NCI-H1105 treated with DMSO at 0.1 percent for 48 hours (cell line): ENCODE data around the gene ANKRD40.
"Not testable (repeated sequence)": the region's sequence is repeated elsewhere in the genome, so short reads cannot be mapped to it uniquely, and the experiment has no call there.

ENCODE experiments used
- DNase-seq: peaks from one replicate; lab custom pipeline; 2025; lab: John Stamatoyannopoulos, UW

ANKRD40 gene

GRCh38 chr17:50685691-50686493 lies 21.8 kb downstream of the ANKRD40 start:
- no peak for DNase-seq

DNA sequence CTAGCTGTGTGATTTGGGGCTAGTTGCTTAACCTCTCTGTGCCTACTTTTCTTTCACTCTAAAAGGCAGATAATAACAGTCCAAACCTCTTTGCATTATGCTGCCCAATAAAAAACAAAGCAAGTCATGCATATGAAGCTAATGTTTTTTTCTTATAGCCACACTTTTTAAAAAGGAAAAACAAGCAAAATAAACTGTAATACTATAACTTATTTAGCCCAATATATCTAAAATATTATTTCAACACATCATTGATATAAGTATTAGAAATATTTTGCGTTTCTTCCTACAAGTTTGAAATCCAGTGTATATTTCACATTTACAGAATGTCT lies 22.4 kb downstream of the ANKRD40 start:
- DNase-seq = no peak

DNA sequence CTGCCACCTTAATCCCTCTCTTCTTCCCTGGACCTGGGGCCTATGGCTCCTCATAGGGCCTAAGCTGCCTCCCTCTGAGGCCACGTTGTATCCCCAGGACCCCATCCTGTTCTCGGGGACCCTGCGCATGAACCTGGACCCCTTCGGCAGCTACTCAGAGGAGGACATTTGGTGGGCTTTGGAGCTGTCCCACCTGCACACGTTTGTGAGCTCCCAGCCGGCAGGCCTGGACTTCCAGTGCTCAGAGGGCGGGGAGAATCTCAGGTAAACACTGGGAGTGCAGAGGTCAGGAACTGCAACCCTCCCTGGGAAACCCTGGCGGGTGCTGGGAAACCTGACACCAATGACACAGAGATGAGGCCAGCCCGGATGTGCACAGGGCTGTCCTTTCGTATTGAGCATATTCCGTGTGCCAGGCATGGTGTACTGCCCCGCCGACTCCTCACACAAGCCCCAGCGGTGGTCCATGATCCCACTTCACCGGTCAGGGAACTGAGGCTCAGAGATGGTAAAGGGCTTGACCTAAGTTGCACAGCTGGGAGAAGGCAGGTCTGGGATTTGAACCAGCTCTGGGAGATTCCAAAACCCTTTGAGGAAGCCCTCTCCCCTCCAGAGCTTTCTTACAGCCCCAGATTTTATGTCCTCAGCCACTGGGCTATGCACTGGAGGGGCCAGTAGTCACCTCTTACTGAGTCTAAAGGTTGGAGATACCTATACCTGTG lies 22.9 kb downstream of the ANKRD40 start:
- no peak for DNase-seq

- no peak for DNase-seq
These were observed 23.5 kb downstream of the ANKRD40 start for GRCh38 chr17:50684288-50684611.

DNA sequence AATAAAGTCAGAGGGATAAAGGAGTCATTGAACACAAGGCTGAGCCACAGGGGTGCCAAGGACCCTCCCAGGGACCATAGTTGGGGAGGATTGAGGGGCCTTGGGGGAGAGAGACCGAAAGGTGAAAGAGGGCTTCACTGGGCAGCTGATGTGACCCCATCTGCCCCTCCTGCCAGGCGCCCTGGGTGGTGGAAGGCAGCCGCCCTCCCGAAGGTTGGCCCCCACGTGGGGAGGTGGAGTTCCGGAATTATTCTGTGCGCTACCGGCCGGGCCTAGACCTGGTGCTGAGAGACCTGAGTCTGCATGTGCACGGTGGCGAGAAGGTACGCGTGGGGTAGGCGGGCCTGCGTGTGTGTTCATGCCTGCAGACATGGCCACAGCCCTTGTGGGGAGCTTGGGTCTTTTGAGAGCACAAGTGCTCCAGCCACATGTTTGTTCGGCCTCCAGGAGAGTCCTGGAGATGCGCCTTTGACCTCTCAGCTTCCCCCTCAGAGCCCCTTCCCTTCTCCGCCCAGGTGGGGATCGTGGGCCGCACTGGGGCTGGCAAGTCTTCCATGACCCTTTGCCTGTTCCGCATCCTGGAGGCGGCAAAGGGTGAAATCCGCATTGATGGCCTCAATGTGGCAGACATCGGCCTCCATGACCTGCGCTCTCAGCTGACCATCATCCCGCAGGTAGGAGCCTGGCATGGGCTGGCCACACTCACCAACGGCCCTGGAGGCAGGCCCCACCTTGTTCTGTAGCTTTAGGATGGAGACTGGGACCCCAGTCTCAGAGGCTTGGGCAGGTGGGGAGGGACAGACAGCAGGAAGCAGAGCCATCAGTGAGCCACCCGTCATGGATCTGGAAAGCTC lies 24.1 kb downstream of the ANKRD40 start:
- DNase-seq = no peak

DNA sequence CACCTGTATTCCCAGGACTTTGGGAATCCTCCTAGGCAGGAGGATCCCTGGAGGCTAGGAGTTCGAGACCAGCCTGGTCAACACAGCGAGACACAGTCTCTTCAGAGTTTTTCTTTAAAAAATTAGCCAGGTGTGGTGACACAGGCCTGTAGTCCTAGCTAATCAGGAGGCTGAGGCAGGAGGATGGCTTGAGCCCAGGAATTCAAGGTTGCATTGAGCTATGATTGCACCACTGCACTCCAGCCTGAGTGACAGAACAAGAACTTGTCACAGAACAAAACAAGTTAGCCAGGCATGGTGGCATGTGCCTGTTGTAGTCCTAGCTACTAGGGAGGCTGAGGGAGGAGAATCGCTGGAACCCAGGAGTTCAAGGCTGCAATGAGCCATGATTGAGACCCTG lies 24.8 kb downstream of the ANKRD40 start:
- DNase-seq = no peak

GRCh38 chr17:50682441-50682840 lies 25.3 kb downstream of the ANKRD40 start:
- no peak for DNase-seq

GRCh38 chr17:50681263-50682200 lies 26.2 kb downstream of the ANKRD40 start:
- DNase-seq = no peak

DNA sequence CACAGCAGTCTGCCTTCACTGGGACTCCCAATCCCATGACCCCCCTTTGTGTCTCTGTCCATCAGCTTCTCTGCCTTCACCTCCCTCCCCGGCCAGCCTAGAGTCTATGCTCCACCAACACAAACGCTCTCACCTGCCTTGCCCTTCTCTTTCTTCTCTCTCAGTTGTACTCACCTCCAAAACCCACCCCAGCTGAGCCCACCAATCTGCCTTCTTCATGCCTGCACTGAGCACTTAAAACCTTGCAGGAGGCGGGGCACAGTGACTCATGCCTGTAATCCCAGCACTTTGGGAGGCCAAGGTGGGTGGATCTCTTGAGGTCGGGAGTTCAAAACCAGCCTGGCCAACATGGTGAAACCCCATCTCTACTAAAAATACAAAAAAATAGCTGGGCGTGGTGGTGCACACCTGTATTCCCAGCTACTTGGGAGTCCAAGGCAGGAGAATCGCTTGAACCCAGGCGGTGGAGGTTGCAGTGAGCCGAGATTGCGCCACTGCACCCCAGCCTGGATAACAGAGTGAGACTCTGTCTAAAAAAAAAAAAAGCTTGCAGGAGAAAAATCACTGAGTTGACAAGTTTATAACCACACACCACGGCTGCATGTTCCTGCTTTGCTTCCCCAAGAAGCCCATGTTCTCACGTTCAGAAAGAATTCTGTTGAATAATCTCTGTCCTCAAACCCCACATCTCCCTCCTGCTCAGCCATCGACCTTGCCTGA lies 27.0 kb downstream of the ANKRD40 start:
- DNase-seq = not testable (repeated sequence)

DNA sequence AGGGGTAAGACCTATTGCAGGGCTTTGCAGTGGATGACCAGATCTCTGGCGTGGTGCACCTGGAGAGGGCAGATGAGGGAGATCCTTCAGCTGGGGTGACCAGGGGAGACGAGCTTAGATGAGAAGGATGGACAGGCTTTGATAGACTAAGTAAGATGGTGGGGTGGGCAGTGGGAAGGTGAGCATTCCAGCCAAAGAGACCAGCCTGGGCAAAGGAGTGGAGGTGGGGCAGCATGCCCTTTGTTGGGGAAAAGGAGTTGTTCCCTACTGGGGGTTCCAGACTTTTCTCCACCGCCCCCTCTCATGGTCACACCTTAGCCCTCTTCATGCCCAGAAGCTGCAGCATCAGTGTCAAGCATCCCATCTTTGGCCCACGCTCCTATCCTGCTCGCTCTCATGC lies 27.6 kb downstream of the ANKRD40 start:
- DNase-seq = no peak

GRCh38 chr17:50679008-50679544 lies 28.6 kb downstream of the ANKRD40 start:
- DNase-seq = no peak

GRCh38 chr17:50677851-50678375 lies 29.8 kb downstream of the ANKRD40 start:
- DNase-seq = no peak

DNA sequence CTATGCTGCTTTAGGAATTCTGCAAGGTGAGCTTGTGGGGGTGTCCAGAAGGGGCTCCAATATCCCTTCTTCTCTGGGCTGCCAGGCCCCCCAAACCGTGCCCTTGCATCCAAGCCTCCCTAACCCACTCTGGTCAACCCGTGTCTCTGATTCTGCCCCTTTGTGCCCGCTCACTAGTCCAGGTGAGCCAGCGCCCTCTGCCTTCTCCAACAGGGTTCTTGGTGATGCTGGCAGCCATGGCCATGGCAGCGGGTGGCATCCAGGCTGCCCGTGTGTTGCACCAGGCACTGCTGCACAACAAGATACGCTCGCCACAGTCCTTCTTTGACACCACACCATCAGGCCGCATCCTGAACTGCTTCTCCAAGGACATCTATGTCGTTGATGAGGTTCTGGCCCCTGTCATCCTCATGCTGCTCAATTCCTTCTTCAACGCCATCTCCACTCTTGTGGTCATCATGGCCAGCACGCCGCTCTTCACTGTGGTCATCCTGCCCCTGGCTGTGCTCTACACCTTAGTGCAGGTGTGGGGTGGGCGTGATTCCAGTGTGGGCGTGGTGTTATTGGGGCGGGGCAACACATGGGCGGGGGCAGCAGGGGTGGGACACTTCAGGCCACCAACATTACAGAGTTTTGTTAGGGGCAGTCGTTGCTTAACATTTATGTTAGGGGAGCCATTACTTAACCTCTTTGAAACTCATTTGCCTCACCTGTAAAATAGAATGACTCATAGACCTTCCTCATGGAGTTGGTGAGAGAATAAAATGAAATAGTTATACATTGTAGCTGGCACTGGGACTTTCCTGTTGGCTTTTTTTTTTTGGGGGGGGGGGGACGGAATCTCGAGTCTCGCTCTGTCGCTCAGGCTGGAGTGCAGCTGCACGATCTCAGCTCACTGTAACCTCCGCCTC lies 31.4 kb downstream of the ANKRD40 start:
- DNase-seq = no peak

GRCh38 chr17:50675627-50676026 lies 32.1 kb downstream of the ANKRD40 start:
- DNase-seq = no peak

DNA sequence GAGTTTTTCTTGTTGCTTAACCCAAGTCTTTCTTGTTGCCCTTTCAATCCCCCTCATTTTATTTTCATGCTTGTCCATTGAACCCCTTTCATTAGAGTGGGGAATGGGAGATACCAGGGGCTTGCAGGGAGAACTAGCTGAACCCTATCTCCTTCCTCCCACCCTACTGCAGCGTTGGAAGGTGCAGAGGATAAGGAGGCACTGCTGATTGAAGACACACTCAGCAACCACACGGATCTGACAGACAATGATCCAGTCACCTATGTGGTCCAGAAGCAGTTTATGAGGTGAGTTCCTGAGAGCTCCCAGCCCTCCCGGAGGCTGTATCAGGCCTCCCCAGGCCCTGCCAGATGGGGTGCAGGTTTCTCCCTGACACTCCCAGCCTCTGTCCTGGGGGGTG lies 32.5 kb downstream of the ANKRD40 start:
- no peak for DNase-seq

DNA sequence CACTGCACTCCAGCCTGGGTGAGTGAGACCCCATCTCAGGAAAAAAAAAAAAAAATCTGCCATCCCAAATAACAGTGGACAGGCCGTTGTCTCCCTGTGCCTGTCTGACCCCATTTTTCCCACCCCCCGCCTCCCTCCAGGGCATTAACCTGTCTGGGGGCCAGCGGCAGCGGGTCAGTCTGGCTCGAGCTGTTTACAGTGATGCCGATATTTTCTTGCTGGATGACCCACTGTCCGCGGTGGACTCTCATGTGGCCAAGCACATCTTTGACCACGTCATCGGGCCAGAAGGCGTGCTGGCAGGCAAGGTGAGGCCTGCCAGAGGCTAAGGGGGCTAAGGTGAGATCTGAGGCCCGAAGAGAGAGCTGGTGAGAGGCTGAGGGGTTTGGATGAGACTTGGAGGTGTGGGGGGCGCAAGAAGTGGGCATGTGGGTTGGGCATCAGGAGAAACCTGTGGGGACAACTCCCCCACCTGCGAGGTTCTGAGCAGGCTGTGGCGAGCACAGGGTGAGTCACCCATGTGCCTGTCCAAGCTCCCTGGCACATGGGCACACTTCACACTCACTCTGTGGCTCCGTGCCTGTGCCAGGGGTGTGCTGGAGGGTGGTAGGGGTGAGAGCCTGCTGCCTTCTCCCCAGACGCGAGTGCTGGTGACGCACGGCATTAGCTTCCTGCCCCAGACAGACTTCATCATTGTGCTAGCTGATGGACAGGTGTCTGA lies 34.7 kb downstream of the ANKRD40 start:
- no peak for DNase-seq

GRCh38 chr17:50672071-50672470 lies 35.6 kb downstream of the ANKRD40 start:
- no peak for DNase-seq

GRCh38 chr17:50668838-50669581 lies 38.7 kb downstream of the ANKRD40 start:
- no peak for DNase-seq
